Spleen (tissue), 11 donors: ENCODE data around the gene DTNB. TPM values are rescaled to one million over a fixed set of nuclear protein-coding genes. Genes with fewer than 3 reads are reported as not detected.
A peak's percentile ranks its signal among the peaks of the same experiment; 100 is the strongest.

Experiments used
- DNase-seq: peaks from one replicate; pipeline ENCODE4 v3.0.0-alpha.2; 2020
- H3K27ac ChIP-seq, 8 donors: fragments of 200-600 bp; sonication (generic) in 7 of 8; 1 replicate in 4 of 8; 2 replicates in 4 of 8; pipeline versions ENCODE4 v1.5.0 to v1.8.0; 2016 to 2021; ENCODE audit warnings: inconsistent platforms in 4 of 8, mild to moderate bottlenecking in 4 of 8, moderate library complexity in 1 of 8
- H3K27me3 ChIP-seq, 7 donors: fragments of 200-600 bp; sonication (generic) in 6 of 7; replicated peaks in 1 of 7; 1 replicate in 4 of 7; 2 replicates in 3 of 7; pipeline versions ENCODE4 v1.5.0 to v1.8.0; 2016 to 2021; ENCODE audit warnings: inconsistent platforms in 3 of 7, mild to moderate bottlenecking in 1 of 7
- H3K36me3 ChIP-seq, 6 donors: fragments of 200-600 bp; sonication (generic) in 5 of 6; 1 replicate in 4 of 6; 2 replicates in 2 of 6; pipeline versions ENCODE4 v1.5.0 to v1.8.0; 2016 to 2021; ENCODE audit warnings: inconsistent platforms in 2 of 6
- H3K4me1 ChIP-seq, 6 donors: fragments of 200-600 bp; sonication (generic) in 5 of 6; 1 replicate in 3 of 6; 2 replicates in 3 of 6; pipeline versions ENCODE4 v1.5.0 to v1.8.0; 2016 to 2021; ENCODE audit warnings: inconsistent platforms in 3 of 6
- H3K4me3 ChIP-seq, 8 donors: fragments of 200-600 bp; sonication (generic) in 7 of 8; 1 replicate in 4 of 8; 2 replicates in 4 of 8; pipeline versions ENCODE4 v1.5.0 to v1.8.0; 2016 to 2021; ENCODE audit warnings: inconsistent platforms in 4 of 8, mild to moderate bottlenecking in 4 of 8, moderate library complexity in 2 of 8
- H3K9me3 ChIP-seq, 8 donors: fragments of 200-600 bp; sonication (generic) in 7 of 8; 1 replicate in 4 of 8; 2 replicates in 4 of 8; pipeline versions ENCODE4 v1.5.0 to v1.8.0; 2016 to 2021; ENCODE audit warnings: inconsistent platforms in 4 of 8
- POLR2A ChIP-seq, 3 donors: fragments of 450-650 bp; IDR thresholded peaks; one replicate each; pipeline ENCODE4 v1.5.1; 2017; ENCODE audit warnings: antibody characterized with exemption in 3 of 3, mild to moderate bottlenecking in 1 of 3
- POLR2AphosphoS5 ChIP-seq, 3 donors: sonication (generic); formaldehyde crosslinking; IDR thresholded peaks; one replicate each; pipeline ENCODE4 v1.5.1; 2017; ENCODE audit warnings: antibody characterized with exemption in 3 of 3
- WGBS, 5 donors: extraction: QIAGEN DNeasy Blood & Tissue Kit in 3 of 5; methylation state at CpG; one replicate each; pipeline versions ENCODE4 v1.1.5 to v1.1.7; 2013 to 2018; 5-methylcytosine and 5-hydroxymethylcytosine counted together
- intact Hi-C: fragments of 100-400 bp; cut with DNase I; formaldehyde crosslinking; loops from one replicate; pipeline ENCODE4 v1.15.0; 2023; ENCODE audit warnings: low total_unique reads
- polyA plus RNA-seq, 3 donors: library from polyadenylated mRNA; stranded (reverse); fragments of 200-250 nt; gene quantifications; one replicate each; pipeline ENCODE4 v1.2.1, GENCODE V29; 2013
- total RNA-seq, 7 donors: library from RNA; depleted of rRNA in 3 of 7; stranded (reverse); fragments of >200 nt in 3 of 7; fragmentation: NEBNext Ultra II Directional in 4 of 7; extraction: Animal tissue kit (Norgen Biotek cat#: 25700) in 4 of 7; gene quantifications; one replicate each; pipeline versions ENCODE4 v1.1.0 to v1.2.1, GENCODE V29; 2016 to 2021
- TF ChIP-seq, protein P1 (sequence below), 11 experiments: fragments of 200-600 bp in 7 of 11; fragments of 450-650 bp in 4 of 11; sonication (generic) in 4 of 11; IDR thresholded peaks in 8 of 11; conservative IDR thresholded peaks in 3 of 11; 1 replicate in 7 of 11; 2 replicates in 4 of 11; pipeline versions ENCODE4 v1.4.0 to v1.8.0; 2016 to 2021; ENCODE audit warnings: antibody characterized with exemption in 11 of 11, inconsistent platforms in 4 of 11, mild to moderate bottlenecking in 1 of 11
- donor health status: healthy with polysubstance abuse.
- donor health status: DM: no; HTN: no; CAD: no; lungs with moderate emphysema.
- donor health status: DM: no; HTN: no; CAD: no.
- donor health status: Bipolar disorder and iron deficiency.
- donor health status: healthy.
- donor health status: DM: no; HTN: no; CAD: no.
- donor health status: DM: yes; HTN: yes; CAD: no.

Gene DTNB
- total and polyA plus RNA-seq, 10 donors, result 4.5 to 28.9 (median 20.4) TPM

DNA sequence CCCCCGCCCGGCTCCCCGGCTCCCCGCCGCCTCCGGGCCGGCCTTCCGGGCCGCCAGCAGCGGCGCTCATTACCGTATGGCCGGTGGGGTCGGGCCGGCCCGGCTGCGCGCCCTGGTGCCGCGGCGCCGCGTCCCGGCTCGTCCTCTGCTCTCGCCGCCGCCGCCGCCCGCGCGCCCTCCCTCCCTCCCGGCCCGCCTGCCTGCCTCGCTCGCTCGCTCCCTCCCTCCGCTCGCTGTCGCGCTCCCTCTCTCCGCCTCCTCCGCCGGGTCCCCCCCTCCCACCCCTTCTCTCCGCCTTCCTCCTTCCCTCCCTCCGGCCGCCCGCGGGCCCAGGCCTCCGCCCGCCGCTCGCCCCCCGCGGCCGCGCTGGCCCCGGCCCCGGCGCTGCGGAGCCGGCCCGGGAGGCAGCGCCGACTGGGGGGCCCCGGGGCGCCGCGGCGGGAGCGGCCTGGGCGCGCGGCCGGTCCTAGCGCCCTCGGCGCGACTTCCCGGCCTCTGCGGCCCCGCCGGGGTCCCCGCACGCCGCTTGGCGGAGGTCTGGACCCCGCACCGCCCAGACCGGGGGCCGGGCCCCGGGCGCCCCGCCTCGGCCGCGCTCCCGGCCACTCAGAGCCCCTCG, 331.5 kb downstream of the DTNB start, which contains the start of gene DNMT3A:
TSS of gene DNMT3A (minus strand) at position 173 of the 619 bp plus-strand sequence. CDS start 27,941 bp downstream, outside the sequence.
- TF ChIP-seq, protein P1, sequence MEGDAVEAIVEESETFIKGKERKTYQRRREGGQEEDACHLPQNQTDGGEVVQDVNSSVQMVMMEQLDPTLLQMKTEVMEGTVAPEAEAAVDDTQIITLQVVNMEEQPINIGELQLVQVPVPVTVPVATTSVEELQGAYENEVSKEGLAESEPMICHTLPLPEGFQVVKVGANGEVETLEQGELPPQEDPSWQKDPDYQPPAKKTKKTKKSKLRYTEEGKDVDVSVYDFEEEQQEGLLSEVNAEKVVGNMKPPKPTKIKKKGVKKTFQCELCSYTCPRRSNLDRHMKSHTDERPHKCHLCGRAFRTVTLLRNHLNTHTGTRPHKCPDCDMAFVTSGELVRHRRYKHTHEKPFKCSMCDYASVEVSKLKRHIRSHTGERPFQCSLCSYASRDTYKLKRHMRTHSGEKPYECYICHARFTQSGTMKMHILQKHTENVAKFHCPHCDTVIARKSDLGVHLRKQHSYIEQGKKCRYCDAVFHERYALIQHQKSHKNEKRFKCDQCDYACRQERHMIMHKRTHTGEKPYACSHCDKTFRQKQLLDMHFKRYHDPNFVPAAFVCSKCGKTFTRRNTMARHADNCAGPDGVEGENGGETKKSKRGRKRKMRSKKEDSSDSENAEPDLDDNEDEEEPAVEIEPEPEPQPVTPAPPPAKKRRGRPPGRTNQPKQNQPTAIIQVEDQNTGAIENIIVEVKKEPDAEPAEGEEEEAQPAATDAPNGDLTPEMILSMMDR (IDR thresholded peaks at IDR 0.05 in 8 of 11, conservative IDR thresholded peaks at IDR 0.05 in 3 of 11), result no peak
- TF ChIP-seq POLR2A (IDR thresholded peaks at IDR 0.05) (no peak), POLR2AphosphoS5 (IDR thresholded peaks at IDR 0.05) (no peak)
- no peaks in the 10 kb centered on the region for H3K27me3 ChIP-seq
- H3K36me3 ChIP-seq, result no peaks in the 10 kb centered on the region
- H3K4me1 ChIP-seq, result peaks cover 24 to 48% (median 42%) of the 10 kb centered on the region in 6 donors
- intact Hi-C loops, result no loop called here
- WGBS, 5 donors, result 0 to 3% (median 1%) methylated on average over 7 to 100 of the region's 100 CpGs
- DNase-seq, result peak; percentile 93
- H3K4me3 ChIP-seq, result peak within 1 kb of the TSS; percentile 72 to 93 (median 79)
- peak within 1 kb of the TSS in 7 of 8 donors; percentile 79 to 91 (median 83) for H3K27ac ChIP-seq
- H3K9me3 ChIP-seq, result no peaks in the 10 kb centered on the region

DNA sequence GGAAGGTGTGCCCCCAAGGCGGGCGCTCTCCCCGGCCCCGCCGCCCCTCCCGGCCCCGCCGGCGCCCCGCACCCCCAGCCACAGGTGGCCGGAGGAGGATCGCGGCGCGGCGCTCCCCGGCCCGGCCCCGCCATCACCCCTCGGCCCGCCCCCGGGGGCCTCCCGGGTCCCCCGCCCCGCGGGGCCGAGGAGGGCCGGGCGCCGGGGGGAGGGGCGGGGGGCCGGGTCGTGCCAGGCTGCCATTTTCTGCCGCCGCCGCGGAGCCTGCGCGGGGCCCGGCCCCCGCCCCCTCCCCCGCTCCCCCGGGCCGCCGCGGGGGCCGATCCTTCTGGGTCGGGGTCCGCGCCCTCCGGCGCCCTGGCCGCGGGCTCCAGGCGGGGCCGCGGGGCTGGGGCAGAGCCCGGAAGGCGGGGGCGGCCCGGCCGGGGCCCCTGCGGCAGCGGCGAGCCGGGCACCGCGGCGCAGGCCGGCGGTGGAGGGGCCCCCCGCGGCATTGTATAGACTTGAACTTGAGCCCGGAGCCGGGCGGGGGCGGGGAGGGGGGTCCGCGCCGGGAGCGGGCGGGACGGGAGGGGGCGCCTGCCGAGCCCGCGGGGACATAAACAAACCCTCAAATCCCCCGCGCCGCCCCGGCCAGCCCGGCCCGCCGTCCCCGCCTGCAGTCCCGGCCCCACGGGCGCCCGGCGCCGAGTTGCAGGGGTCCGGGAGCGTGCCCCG, 332.2 kb downstream of the DTNB start:
- intact Hi-C loops, result no loop called here
- Histone ChIP-seq H3K27ac (peak overlapping the region in 7 of 8 donors; percentile 41 to 91 (median 76)), H3K27me3 (no peaks in the 10 kb centered on the region), H3K9me3 (no peaks in the 10 kb centered on the region), H3K36me3 (no peaks in the 10 kb centered on the region), H3K4me1 (peaks cover 25 to 54% (median 49%) of the 10 kb centered on the region in 6 donors), H3K4me3 (peak overlapping the region; percentile 25 to 93 (median 69))
- WGBS, 5 donors, result 0 to 2% (median 1%) methylated on average over 3 to 104 of the region's 104 CpGs; no CpG with 5 or more reads in 1 of the 5 donors
- TF ChIP-seq POLR2A (IDR thresholded peaks at IDR 0.05) (no peak), POLR2AphosphoS5 (IDR thresholded peaks at IDR 0.05) (no peak)
- TF ChIP-seq, protein P1 (IDR thresholded peaks at IDR 0.05 in 8 of 11, conservative IDR thresholded peaks at IDR 0.05 in 3 of 11), result no peak
- no peak for DNase-seq

DNA sequence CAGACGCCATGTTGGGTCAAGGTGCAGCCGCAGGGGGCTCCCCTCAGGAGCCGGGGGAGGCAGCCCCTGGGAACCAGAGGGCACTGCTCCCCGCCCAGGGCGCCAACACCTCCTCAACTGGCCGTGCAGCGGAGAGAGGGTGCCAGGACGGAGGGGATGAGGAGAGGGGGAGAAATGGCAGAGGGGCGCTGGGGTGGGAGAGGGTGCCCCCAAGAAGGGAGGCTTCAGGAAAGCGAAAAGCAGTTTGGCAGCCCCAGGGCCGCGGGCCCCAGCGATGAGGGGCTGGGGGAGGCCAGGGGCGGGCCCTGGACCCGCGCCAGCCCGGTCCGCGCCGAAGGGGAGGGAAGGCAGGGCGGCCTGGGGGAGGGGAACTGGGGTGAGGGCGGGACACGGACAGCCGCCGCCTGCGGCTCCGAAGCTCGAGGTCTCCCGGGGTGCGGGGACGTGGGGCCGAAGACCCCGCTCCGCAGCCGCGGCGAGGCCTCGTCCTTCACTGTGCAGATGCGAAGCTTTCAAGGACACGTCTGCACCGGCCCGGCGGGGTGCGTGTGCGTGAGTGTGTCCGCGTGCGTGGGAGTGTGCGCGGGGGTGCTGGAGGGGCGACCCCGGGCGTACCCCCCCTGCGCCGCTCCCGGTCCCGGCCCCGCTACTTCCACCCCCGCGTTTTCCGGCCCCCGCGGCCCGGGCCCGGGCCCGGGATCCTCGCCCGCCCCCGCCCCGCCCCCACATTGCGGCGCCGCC, 333.0 kb downstream of the DTNB start:
- Histone ChIP-seq H3K4me1 (peaks cover 25 to 63% (median 56%) of the 10 kb centered on the region in 6 donors), H3K4me3 (peak overlapping the region; percentile 49 to 93 (median 69)), H3K9me3 (no peaks in the 10 kb centered on the region), H3K36me3 (no peaks in the 10 kb centered on the region), H3K27ac (peak overlapping the region; percentile 53 to 91 (median 72)), H3K27me3 (no peaks in the 10 kb centered on the region)
- intact Hi-C loops, result no loop called here
- TF ChIP-seq POLR2AphosphoS5 (IDR thresholded peaks at IDR 0.05), result peak in 2 of 3 donors; percentile 11 to 39
- TF ChIP-seq, protein P1 (IDR thresholded peaks at IDR 0.05 in 8 of 11, conservative IDR thresholded peaks at IDR 0.05 in 3 of 11), result no peak
- DNase-seq, result peak; percentile 84
- WGBS, 5 donors, result 6 to 28% (median 10%) methylated on average over 25 to 73 of the region's 73 CpGs
